Raji (cell line): Measurements from ENCODE around the gene TAP1.

ENCODE experiments used
- POLR2A ChIP-seq: IDR thresholded peaks from 2 replicates; pipeline ENCODE4 v1.6.1; 2011; ENCODE audit warnings: low read depth, low read length, control low read depth; ENCODE audit not compliant: insufficient read depth

Gene TAP1

DNA sequence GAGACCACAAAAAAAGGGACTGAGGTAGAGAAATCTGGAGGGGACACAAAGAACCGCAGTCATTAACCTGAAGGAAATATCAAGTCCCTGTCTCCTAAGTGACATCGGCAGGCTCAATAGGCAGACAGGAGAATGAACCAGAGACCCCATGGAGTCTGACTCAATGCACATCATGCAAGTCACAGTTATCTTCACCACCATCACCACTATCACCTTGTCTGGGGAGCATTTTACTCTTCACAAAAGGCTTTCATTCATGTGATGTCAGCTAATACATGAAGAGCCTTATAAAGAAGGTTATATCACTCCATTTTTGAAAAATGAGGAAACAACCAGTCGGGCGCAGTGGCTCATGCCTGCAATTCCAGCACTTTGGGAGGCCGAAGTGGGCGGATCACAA, 4.4 kb downstream of the TAP1 start:
- no peak for TF ChIP-seq POLR2A

DNA sequence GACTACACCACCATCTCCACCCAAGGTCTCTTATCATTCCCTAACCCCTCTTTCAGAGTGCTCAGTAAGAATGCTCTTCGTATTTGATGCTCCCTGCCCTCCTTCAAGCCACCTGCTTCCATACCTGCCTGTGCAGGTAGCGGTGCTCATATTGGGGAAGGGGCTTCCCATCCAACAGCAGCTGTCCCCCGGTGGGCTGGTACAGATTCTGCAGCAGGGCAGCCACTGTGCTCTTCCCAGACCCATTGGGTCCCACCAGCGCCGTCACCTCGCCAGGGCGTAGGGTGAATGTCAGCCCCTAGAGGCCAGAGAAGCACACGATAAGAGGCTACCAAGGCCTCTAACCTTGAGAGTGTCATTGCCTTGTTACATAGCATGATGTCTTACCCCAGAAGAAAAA, 5.7 kb downstream of the TAP1 start:
- TF ChIP-seq POLR2A = no peak

DNA sequence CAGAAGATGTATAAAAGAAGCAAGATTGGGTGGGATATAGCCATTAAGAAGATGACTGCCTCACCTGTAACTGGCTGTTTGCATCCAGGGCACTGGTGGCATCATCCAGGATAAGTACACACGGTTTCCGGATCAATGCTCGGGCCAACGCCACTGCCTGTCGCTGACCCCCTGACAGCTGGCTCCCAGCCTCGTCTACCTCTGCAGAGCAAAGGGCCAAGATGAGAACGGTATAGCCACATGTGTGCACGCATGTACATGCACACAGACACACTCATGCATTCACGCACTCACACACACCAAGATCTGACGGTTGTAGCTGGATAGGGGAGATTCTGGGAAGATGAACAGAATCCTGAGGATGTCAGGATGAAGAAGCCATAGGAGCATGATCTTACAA, 6.5 kb downstream of the TAP1 start:
- TF ChIP-seq POLR2A = no peak

DNA sequence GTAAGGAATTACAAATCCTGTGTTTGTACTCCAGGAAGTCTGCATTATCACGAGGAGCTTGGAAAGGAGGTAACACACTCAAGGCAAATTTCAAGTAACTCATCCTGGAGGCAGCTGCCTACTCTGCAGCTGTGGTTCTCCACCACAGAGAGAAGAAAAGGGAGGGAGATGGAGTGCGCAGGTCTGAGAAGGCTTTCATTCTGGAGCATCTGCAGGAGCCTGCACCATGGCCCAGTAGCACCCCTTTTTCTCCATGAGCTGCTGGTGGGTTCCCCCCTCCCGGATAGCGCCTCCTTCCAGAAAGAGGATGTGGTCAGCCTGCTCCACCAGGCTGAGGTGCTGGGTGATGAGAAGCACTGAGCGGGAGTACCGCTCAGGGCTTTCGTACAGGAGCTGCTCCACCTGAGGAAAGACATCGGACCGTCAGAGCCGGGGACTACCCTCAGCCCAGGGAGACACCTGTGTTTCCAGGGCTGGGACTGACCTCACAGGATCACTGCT, 8.1 kb downstream of the TAP1 start:
- TF ChIP-seq POLR2A = peak; percentile 10; the same call in 1 of the 2 replicates

DNA sequence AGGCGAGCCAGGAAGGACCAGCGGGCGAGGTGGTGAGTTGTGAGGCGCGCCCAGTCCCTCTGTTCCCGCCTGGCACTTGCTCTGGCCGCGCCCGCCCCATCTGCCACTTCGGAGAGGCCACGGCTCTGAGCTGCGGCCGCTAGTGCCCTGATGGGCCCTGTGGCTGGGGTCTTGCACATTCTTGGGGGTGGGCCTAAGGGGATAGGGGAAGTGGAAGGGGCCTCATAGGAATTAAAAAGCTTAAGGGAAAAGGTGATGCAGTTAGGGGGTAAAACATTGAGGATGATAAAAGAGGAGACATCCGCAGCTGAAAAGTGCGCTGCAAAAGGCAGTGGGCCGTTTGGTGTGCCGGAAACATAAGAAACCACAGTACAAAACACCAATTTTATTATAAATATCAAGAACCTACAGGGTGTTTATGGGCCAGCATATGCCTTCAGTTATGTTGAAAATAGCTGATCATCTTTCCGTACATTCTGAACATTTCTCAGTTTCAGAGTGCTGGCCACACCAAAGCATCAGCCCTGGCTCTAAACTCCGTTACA, 8.6 kb downstream of the TAP1 start:
- TF ChIP-seq POLR2A = no peak; the same call in 1 of the 2 replicates

DNA sequence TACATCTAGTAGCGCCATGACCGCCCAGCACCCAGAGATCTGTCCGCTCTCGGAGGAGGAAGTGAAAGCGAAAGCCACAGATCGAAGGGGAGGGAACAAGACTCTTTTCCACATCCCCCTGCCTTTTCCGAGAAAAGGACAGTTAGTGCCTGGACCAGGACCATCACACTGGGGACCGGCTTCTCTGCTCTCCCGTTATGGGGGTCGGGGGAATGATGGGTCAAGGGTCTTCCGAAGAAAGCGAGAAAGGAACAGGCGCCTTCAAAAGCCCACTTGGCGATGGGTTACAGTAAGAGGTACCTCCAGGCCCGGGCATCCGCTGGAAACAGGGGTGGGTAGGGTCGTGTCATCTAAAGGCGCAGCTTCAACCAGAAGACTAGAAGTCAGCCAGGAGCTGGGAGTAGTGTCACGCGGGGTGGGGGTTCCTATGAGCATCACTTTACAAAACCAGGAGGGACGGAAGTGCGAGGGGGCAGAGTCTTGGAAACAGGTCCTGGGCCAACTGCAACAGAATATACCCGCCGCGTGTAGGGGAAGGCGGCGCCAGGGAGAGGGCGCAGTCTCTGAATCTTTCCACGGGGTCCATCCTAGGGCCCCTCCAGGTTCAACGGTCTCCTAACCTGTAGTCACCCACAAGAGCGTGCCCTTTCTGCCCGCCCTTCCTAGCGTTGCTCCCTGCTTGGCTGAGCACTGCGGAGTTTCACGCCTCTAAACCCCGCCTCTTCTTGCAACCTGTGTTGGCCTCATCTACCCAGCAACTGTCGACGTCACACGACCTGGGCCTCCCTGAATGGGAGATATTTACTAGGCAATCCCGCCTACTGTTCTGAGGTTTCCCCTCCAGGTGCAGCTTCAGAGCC, 9.3 kb downstream of the TAP1 start, which contains the start of gene PSMB8:
Gene PSMB8 (minus strand): TSS at position 69 of the 860 bp plus-strand sequence. CDS start 51 bp downstream, at position 18.
- TF ChIP-seq POLR2A = peak; percentile 81

DNA sequence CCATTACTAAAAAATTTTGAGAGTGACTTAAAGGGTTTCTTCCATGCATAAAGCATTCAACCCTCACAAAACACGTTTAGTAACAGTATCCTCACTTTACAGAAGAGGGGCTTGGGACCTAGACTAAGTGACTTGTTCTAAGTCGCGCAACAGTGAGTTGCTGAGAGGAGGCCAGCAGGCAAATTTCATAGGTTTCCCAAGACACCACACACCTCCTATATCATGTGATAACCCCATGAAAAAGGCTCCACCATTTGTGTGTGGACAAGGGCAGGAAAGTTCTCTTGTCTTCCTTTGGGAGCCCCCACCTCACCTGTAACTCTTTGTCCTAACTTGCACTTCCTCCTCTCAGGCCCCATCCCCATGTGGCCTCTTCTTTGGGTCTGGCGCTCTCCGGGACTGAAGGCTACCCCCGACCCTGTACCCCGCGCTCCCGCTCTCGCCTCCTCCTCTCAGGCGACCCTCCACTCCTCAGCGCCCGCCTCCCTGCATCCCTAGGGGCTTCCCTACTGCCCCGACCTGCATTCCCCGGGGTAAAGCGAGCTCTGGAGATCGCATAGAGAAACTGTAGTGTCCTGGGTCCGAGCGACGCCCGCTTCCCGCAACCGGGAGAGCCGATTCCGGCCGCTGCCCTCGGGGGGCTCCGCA, 10.0 kb downstream of the TAP1 start:
- TF ChIP-seq POLR2A = no peak

DNA sequence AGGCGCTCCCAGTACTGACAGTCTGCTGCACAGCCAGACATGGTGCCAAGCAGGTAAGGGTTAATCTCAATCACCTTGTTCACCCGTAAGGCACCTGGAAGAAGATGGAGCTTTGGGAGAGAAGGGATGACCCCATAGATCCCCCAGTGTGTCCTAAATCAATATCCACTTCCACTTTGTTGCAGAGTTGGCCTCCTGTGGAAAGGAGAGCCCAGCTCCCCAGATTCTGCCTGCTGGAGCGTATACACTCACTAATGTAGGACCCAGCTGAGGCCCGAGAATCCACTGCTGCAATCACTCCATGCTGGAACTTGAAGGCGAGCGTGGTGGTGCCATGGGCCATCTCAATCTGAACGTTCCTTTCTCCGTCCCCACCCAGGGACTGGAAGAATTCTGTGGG, 10.8 kb downstream of the TAP1 start:
- TF ChIP-seq POLR2A = no peak

DNA sequence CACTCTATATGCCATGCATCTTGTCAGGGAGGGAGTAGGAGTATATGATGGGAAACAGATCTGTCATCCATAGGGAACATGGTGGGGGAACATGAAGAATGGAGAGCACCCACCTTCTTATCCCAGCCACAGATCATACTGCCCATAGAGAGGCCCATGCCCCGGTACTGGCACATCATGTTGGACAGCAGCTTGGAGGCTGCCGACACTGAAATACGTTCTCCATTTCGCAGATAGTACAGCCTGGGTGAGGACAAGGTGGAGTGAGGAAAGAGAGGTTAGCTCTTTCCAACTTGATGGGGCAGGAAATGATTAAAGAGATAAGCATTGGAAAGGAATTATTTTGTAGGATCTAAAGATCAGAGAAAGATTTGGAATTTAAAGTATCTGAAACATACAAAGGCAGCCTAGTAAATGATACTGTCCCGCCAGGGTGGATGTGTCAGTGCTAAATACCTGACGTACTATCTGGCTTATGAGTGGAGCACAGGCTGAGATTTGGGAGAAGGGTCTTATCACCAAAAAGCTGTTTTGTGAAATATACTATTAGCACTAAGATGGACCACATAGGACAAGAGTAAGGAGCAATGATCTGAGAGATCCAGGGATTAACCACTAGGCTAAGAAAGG, 11.4 kb downstream of the TAP1 start:
- TF ChIP-seq POLR2A = no peak

DNA sequence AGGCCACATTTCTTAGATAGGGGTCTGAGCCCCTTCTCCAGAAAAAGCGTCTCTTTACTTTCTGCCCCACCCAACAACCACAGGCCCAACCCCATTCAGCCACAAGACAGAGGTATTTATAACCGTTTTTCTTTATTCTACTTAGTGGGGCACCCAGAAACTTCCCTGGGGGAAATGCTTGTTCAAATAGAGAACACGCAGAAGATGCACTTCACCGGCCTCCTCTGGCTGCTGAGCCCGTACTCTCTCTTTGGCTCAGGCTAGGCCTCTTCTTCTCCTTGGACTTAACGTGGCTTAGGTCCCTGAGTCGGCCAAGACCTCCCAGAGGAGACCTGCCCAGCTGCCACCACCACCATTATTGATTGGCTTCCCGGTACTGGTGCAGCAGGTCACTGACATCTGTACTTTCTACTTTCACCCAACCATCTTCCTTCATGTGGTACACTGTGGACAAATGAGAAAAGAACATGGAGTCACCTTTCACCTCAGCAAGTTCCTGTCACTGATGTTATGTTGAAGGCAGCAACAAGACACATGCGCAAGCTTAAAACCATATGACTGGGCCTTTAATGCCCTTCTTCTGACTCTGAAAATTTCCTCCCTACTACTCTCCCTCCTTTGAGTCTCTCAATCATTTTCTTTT, 12.8 kb downstream of the TAP1 start:
- TF ChIP-seq POLR2A = no peak

DNA sequence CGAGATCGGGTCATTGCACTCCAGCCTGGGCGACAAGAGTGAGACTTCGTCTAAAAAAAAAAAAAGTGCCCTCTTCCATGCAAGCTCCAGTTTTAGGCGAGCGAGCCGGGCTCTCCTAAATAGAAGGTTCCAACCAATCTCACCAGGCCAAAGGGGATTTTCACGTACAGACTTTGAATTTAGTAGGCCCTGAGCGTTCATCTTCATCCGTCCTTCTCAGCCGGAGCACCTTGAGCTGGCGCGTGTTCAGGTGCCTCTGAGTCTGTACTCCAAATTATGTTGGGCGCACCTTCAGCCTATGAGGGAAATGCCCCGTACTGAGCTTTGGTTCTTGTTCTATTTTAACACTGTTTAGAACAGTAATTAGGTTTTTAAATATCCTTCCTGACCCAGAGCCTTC, 14.1 kb downstream of the TAP1 start:
- TF ChIP-seq POLR2A = no peak

DNA sequence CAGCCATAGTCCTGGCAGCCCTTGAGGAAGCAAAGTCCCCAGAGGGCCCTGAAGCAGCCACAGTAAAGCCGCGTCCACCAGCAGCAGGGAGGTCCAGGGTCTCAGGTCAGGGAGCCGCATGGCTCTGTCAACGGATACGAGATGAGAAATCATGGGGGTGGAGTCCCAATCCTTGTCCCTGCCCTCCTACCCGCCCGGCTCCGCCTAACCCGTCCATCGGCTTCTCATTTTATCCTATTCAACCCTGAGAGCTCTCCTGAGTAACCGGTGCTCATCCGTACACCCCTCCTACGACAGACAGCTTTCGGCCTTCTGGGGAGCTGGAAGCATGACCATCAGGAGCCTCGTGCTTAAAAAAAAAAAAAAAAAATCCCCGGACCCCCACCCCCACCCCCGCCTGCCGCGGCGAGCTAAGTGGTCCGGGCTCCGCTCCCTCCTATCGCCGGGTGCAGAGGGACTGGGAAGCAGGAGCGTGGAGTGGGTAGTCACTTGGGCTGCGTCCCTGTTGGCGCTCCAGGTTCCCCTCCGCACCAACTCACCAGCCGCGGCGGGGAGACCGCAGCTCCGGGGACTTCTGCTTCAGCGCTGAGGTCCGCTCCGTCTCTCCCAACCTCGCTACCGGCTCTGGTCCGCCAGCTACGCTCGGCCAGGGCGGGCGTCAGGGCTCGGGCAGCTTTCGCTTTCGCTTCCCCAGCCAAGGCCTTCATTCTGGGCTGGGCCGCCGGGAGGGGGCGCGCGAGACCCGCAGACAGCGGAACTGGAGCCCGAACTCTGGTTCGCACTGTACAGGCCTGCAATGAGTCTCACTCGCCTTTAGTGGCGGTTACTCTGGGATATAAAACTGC, 15.2 kb downstream of the TAP1 start, which contains the start of gene TAP2:
Gene TAP2 (minus strand): TSS at position 626 of the 845 bp plus-strand sequence. CDS start 506 bp downstream, at position 120.
- TF ChIP-seq POLR2A = peak; percentile 75

DNA sequence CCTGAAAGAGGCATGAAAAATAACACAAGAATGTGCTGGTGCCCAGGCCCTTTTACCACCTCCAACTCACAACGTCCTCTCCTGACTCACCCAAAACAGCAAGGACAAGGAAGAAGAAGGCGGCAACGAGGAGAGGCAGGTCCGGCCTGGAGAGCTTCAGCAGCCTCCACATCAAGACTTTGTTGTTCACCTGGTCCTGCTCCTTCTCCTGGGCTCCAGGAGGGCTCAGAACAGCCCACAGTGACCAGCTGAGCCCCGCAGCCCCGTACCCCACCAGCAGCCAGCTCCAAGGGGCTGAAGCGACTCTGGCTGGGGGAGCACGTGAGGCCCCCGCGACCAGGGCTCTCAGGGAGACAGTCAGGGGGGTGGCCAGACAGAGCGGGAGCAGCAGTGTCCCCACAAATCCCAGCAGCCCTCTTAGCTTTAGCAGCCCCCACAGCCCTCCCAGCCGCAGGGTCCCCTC, 15.8 kb downstream of the TAP1 start:
- TF ChIP-seq POLR2A = no peak

DNA sequence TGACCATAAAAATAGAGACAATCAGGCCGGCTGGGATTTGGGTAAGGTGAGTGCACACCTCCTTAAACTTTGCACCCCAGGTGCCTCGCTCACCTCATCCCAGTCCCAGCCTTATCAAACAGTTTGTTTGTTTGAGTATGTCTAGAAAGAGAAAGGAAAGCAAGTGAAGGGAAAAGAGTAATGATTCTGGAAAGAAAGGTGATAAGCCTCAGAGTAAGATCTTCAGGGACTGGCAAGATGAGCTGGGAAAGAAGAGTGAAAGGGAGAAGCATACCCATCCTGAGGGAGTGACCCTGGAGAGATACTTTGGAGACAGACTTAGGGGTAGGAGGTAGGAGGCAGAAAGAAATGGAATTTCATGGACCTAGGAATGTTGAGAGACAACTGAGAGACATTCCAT, 16.6 kb downstream of the TAP1 start:
- TF ChIP-seq POLR2A = no peak
